WTC11 (cell line): ENCODE data around the gene ENO2. TPM values are rescaled to one million over a fixed set of nuclear protein-coding genes. Genes with fewer than 3 reads are reported as not detected.

Experiments
- ATF1 ChIP-seq: sonication (generic); formaldehyde crosslinking; IDR thresholded peaks from 2 replicates; pipeline ENCODE4 v1.8.1; 2023; ENCODE audit warnings: mild to moderate bottlenecking, moderate library complexity, missing genetic modification reagents
- CREB1 ChIP-seq: sonication (generic); formaldehyde crosslinking; IDR thresholded peaks from 2 replicates; pipeline ENCODE4 v1.8.0; 2023; ENCODE audit warnings: mild to moderate bottlenecking, missing genetic modification reagents
- E2F5 ChIP-seq: sonication (generic); formaldehyde crosslinking; IDR thresholded peaks from 2 replicates; pipeline ENCODE4 v1.8.1; 2022; ENCODE audit warnings: mild to moderate bottlenecking, moderate library complexity, missing genetic modification reagents
- ELF4 ChIP-seq: sonication (generic); formaldehyde crosslinking; IDR thresholded peaks from 2 replicates; pipeline ENCODE4 v1.8.1; 2022; ENCODE audit warnings: low read depth, mild to moderate bottlenecking, moderate library complexity, missing genetic modification reagents
- EMX1 ChIP-seq: fragments of 250-450 bp; sonication (Bioruptor Pico); IDR thresholded peaks from 2 replicates; pipeline ENCODE4 v1.8.0; 2021; ENCODE audit warnings: mild to moderate bottlenecking
- FOXK1 ChIP-seq: sonication (generic); formaldehyde crosslinking; IDR thresholded peaks from 2 replicates; pipeline ENCODE4 v1.8.0; 2022; ENCODE audit warnings: mild to moderate bottlenecking, moderate library complexity, missing genetic modification reagents
- FOXP1 ChIP-seq: sonication (generic); formaldehyde crosslinking; IDR thresholded peaks from 2 replicates; pipeline ENCODE4 v1.8.0; 2022; ENCODE audit warnings: missing genetic modification reagents, mild to moderate bottlenecking, moderate library complexity, borderline replicate concordance
- JUN ChIP-seq: sonication (generic); formaldehyde crosslinking; IDR thresholded peaks from 2 replicates; pipeline ENCODE4 v1.8.0; 2023; ENCODE audit warnings: mild to moderate bottlenecking, missing genetic modification reagents
- NR2C2 ChIP-seq: sonication (generic); formaldehyde crosslinking; IDR thresholded peaks from 2 replicates; pipeline ENCODE4 v1.8.0; 2022; ENCODE audit warnings: mild to moderate bottlenecking, missing genetic modification reagents
- NR3C1 ChIP-seq: sonication (generic); formaldehyde crosslinking; conservative IDR thresholded peaks from 2 replicates; pipeline ENCODE4 v1.8.1; 2023; ENCODE audit warnings: low read depth, mild to moderate bottlenecking, missing genetic modification reagents
- SMAD4 ChIP-seq: sonication (generic); formaldehyde crosslinking; IDR thresholded peaks from 2 replicates; pipeline ENCODE4 v1.8.0; 2022; ENCODE audit warnings: mild to moderate bottlenecking, missing genetic modification reagents
- ZNF121 ChIP-seq: sonication (generic); formaldehyde crosslinking; IDR thresholded peaks from 2 replicates; pipeline ENCODE4 v1.8.0; 2023; ENCODE audit warnings: missing genetic modification reagents
- ZNF263 ChIP-seq: sonication (generic); formaldehyde crosslinking; IDR thresholded peaks from 2 replicates; pipeline ENCODE4 v1.8.1; 2022; ENCODE audit warnings: low read depth, mild to moderate bottlenecking, moderate library complexity, missing genetic modification reagents
- ZNF512 ChIP-seq: sonication (generic); formaldehyde crosslinking; IDR thresholded peaks from 2 replicates; pipeline ENCODE4 v1.8.1; 2022; ENCODE audit warnings: missing genetic modification reagents, borderline replicate concordance
- total RNA-seq: library from RNA; stranded (reverse); gene quantifications from 3 replicates; pipeline ENCODE4 v1.2.3, GENCODE V29; 2021
- TF ChIP-seq, protein P1 (sequence below): sonication (generic); formaldehyde crosslinking; IDR thresholded peaks from 2 replicates; pipeline ENCODE4 v1.8.0; 2023; ENCODE audit warnings: missing genetic modification reagents
- TF ChIP-seq, protein P2 (sequence below): sonication (generic); formaldehyde crosslinking; IDR thresholded peaks from 2 replicates; pipeline ENCODE4 v1.8.1; 2022; ENCODE audit warnings: low read depth, mild to moderate bottlenecking, moderate library complexity, missing genetic modification reagents, borderline replicate concordance
- TF ChIP-seq, protein P3 (sequence below): fragments of 250-450 bp; sonication (Bioruptor Pico); conservative IDR thresholded peaks from 2 replicates; pipeline ENCODE4 v1.9.0; 2021; ENCODE audit warnings: mild to moderate bottlenecking
- TF ChIP-seq, protein P4 (sequence below): fragments of 200-600 bp; IDR thresholded peaks from 2 replicates; pipeline ENCODE4 v1.8.0; 2022; ENCODE audit warnings: antibody characterized with exemption
- TF ChIP-seq, protein P5 (sequence below): sonication (generic); formaldehyde crosslinking; conservative IDR thresholded peaks from 2 replicates; pipeline ENCODE4 v1.8.1; 2023; ENCODE audit warnings: mild to moderate bottlenecking, low read depth, missing genetic modification reagents, moderate library complexity
- TF ChIP-seq, protein P6 (sequence below): sonication (generic); formaldehyde crosslinking; IDR thresholded peaks from 2 replicates; pipeline ENCODE4 v1.8.0; 2023; ENCODE audit warnings: mild to moderate bottlenecking, missing genetic modification reagents
- TF ChIP-seq, protein P7 (sequence below): sonication (generic); formaldehyde crosslinking; IDR thresholded peaks from 2 replicates; pipeline ENCODE4 v1.8.1; 2023; ENCODE audit warnings: mild to moderate bottlenecking, moderate library complexity, missing genetic modification reagents

Gene ENO2
- total RNA-seq, 1 experiment from 2014 or later, result 118 TPM

DNA sequence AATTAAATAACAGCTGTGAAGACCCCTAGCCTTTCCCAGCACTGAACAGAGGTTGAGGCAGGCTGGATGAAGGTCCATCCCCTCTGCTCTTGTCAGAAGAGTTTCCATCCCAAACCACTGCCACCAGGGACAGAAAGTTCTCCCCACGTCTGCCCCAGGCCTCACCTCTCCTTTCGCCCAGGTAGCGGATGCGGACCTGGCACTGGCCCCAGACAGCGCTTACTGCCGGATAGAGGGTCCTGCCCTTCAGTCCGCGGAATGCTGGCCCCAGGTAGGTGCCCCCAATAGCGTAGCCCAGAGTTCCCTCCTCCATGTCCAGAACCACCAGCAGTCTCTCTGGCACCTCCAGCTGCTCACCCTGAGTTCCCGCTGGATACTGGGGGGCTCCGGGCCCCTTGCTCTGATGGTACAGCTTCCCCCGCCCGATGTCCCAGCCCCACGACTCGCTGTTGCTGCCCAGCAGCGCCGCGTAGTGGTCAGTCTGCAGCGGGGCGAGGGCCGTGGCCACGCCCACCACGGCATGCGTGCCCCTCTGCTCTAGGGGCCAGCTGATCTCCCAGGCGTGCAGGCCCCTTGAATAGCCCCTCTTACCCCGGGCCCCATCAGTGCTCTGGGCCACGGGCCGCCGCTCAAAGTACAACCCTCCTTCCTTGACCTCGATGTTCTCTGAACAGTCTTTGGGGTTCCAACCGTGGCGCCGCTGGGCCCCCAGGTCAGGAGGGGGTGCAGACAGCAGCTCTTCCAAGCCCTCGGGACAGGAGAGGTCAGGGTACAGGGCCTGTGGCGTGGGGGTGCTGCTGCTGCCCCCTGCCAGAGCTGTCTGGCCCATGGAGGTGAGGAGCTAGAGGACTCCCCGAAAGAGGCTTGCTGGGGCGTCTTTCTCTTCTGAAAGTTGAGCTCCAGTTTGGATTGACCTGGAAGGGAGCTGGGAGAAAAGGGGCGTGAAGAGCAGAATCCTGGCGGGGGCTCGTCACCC is 42.0 kb upstream of the ENO2 start (continued):
- TF ChIP-seq ELF4 (no peak), ZNF263 (CRISPR knock-in tag) (no peak), EMX1 (CRISPR knock-in tag) (0 out of 2 replicates have a peak, but pooled peaks have one; percentile 6), NR3C1 (CRISPR knock-in tag) (0 out of 2 replicates have a peak, but pooled peaks have one; percentile 64), FOXP1 (CRISPR knock-in tag) (no peak), ZNF121 (no peak; the same call in 1 of the 2 replicates), E2F5 (CRISPR knock-in tag) (no peak), FOXK1 (CRISPR knock-in tag) (peak; percentile 89), ZNF512 (no peak), JUN (no peak), SMAD4 (CRISPR knock-in tag) (no peak), ATF1 (CRISPR knock-in tag) (0 out of 2 replicates have a peak, but pooled peaks have one; percentile 50), NR2C2 (CRISPR knock-in tag) (no peak), CREB1 (CRISPR knock-in tag) (no peak)
- TF ChIP-seq, protein P1, sequence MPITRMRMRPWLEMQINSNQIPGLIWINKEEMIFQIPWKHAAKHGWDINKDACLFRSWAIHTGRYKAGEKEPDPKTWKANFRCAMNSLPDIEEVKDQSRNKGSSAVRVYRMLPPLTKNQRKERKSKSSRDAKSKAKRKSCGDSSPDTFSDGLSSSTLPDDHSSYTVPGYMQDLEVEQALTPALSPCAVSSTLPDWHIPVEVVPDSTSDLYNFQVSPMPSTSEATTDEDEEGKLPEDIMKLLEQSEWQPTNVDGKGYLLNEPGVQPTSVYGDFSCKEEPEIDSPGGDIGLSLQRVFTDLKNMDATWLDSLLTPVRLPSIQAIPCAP (CRISPR knock-in tag), result no peak
- TF ChIP-seq, protein P2, sequence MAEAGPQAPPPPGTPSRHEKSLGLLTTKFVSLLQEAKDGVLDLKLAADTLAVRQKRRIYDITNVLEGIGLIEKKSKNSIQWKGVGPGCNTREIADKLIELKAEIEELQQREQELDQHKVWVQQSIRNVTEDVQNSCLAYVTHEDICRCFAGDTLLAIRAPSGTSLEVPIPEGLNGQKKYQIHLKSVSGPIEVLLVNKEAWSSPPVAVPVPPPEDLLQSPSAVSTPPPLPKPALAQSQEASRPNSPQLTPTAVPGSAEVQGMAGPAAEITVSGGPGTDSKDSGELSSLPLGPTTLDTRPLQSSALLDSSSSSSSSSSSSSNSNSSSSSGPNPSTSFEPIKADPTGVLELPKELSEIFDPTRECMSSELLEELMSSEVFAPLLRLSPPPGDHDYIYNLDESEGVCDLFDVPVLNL (CRISPR knock-in tag), result no peak
- TF ChIP-seq, protein P3, sequence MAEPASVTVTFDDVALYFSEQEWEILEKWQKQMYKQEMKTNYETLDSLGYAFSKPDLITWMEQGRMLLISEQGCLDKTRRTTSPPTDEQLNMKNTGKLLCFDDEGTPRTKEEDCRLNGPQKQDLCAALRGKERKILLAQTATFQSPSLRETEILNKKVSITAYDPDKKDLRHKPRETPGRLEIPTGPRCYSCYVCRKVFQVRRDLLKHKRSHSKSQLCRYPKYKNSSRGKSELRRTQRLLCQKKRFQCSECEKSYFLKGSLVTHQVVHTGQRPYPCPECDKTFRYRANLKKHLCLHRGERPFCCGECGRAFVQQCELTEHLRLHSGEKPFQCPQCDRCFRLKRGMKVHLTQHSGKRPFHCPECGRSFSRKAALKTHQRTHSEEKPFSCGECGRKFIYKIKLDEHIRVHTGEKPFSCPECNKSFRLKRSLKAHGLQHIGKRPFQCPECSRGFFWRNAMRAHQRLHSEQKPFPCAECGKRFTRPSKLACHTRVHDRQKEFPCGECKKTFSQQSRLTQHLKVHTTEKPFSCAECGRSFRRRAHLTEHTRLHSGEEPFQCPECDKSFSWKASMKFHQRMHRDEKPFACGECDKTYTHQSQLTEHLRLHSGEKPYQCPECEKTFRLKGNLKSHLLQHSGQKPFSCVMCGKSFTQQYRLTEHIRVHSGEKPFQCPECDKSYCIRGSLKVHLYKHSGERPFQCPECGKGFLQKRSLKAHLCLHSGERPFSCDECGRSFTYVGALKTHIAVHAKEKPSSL (CRISPR knock-in tag), result no peak; the same call in 1 of the 2 replicates
- TF ChIP-seq, protein P4, sequence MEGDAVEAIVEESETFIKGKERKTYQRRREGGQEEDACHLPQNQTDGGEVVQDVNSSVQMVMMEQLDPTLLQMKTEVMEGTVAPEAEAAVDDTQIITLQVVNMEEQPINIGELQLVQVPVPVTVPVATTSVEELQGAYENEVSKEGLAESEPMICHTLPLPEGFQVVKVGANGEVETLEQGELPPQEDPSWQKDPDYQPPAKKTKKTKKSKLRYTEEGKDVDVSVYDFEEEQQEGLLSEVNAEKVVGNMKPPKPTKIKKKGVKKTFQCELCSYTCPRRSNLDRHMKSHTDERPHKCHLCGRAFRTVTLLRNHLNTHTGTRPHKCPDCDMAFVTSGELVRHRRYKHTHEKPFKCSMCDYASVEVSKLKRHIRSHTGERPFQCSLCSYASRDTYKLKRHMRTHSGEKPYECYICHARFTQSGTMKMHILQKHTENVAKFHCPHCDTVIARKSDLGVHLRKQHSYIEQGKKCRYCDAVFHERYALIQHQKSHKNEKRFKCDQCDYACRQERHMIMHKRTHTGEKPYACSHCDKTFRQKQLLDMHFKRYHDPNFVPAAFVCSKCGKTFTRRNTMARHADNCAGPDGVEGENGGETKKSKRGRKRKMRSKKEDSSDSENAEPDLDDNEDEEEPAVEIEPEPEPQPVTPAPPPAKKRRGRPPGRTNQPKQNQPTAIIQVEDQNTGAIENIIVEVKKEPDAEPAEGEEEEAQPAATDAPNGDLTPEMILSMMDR, result peak; percentile 69
- TF ChIP-seq, protein P5, sequence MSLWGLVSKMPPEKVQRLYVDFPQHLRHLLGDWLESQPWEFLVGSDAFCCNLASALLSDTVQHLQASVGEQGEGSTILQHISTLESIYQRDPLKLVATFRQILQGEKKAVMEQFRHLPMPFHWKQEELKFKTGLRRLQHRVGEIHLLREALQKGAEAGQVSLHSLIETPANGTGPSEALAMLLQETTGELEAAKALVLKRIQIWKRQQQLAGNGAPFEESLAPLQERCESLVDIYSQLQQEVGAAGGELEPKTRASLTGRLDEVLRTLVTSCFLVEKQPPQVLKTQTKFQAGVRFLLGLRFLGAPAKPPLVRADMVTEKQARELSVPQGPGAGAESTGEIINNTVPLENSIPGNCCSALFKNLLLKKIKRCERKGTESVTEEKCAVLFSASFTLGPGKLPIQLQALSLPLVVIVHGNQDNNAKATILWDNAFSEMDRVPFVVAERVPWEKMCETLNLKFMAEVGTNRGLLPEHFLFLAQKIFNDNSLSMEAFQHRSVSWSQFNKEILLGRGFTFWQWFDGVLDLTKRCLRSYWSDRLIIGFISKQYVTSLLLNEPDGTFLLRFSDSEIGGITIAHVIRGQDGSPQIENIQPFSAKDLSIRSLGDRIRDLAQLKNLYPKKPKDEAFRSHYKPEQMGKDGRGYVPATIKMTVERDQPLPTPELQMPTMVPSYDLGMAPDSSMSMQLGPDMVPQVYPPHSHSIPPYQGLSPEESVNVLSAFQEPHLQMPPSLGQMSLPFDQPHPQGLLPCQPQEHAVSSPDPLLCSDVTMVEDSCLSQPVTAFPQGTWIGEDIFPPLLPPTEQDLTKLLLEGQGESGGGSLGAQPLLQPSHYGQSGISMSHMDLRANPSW, result no peak
- TF ChIP-seq, protein P6, sequence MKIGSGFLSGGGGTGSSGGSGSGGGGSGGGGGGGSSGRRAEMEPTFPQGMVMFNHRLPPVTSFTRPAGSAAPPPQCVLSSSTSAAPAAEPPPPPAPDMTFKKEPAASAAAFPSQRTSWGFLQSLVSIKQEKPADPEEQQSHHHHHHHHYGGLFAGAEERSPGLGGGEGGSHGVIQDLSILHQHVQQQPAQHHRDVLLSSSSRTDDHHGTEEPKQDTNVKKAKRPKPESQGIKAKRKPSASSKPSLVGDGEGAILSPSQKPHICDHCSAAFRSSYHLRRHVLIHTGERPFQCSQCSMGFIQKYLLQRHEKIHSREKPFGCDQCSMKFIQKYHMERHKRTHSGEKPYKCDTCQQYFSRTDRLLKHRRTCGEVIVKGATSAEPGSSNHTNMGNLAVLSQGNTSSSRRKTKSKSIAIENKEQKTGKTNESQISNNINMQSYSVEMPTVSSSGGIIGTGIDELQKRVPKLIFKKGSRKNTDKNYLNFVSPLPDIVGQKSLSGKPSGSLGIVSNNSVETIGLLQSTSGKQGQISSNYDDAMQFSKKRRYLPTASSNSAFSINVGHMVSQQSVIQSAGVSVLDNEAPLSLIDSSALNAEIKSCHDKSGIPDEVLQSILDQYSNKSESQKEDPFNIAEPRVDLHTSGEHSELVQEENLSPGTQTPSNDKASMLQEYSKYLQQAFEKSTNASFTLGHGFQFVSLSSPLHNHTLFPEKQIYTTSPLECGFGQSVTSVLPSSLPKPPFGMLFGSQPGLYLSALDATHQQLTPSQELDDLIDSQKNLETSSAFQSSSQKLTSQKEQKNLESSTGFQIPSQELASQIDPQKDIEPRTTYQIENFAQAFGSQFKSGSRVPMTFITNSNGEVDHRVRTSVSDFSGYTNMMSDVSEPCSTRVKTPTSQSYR, result no peak
- TF ChIP-seq, protein P7, sequence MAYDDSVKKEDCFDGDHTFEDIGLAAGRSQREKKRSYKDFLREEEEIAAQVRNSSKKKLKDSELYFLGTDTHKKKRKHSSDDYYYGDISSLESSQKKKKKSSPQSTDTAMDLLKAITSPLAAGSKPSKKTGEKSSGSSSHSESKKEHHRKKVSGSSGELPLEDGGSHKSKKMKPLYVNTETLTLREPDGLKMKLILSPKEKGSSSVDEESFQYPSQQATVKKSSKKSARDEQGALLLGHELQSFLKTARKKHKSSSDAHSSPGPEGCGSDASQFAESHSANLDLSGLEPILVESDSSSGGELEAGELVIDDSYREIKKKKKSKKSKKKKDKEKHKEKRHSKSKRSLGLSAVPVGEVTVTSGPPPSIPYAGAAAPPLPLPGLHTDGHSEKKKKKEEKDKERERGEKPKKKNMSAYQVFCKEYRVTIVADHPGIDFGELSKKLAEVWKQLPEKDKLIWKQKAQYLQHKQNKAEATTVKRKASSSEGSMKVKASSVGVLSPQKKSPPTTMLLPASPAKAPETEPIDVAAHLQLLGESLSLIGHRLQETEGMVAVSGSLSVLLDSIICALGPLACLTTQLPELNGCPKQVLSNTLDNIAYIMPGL, result peak; percentile 78
